ENCODE measurements around the gene USO1.
"Not testable (repeated sequence)": the region's sequence is repeated elsewhere in the genome, so short reads cannot be mapped to it uniquely, and the experiment has no call there.

USO1 gene

DNA sequence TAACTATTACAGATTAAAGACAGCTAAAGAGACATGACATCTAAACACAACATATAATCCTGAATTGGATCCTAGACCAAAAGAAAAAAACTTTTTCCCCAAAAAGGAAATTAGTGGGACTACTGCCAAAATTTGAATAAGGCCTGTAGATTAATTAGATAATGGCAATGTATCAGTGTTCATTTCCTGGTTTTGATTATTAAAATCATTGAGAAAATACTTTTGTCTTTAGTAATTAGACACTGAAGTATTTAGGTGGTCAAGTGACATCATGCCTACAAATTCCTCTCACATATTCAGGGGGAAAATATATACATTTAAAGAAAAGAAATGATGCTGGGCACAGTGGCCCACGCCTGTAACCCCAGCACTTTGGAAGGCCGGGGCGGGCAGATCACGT, 10.4 kb upstream of the USO1 start:
- DNase-seq = no peak

DNA sequence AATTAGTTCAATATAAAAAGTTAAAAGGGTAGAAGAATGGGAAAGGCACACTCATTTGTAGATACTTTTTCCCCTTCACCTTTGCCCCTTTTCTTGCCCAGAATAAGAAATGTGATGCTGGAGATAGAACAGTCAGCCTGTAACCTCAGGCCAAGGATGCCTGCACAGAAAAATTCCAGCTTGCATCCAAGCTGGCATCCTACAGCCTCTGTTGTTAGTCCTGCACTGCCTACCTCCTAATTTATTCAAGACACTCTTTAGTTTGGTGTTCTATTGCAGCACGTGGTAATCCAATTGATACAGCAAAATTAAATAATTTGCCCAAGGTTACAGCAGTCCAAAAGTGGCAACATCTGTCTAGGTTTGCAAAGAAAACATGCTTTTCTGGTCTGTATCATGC, 9.7 kb upstream of the USO1 start:
- no peak for DNase-seq

DNA sequence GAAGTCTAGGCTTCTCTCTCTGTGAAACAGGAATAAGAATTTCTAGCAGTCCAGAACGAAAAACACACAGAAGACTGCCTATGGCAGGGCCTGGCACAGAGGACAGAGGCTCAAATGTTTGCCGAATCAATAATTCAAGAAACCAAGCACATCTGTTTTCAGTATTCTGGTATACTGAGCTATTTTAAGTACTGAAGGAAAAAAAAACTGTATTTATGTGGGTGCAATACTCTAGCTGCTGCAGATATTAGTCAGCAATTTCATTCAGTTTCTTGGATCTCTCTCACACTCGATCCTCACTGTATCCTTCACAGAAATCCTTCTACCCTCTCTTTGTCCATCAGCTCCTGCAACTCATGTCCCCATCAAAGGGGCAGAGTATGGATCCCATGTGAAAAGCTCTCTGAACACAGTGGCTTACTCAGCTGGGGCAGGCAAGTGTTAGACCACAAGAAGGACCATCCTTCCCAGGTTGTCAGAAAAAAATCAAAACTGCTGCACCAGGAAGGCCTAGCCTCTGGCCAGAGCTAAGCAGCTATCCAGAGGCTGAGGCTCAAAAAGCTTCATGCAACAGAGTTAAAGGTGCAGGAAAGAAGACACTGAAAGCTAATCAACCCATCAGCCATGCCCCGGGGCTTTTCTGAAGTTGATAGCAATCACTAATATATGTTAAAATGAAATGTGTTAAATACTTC, 9.1 kb upstream of the USO1 start:
- DNase-seq = no peak

DNA sequence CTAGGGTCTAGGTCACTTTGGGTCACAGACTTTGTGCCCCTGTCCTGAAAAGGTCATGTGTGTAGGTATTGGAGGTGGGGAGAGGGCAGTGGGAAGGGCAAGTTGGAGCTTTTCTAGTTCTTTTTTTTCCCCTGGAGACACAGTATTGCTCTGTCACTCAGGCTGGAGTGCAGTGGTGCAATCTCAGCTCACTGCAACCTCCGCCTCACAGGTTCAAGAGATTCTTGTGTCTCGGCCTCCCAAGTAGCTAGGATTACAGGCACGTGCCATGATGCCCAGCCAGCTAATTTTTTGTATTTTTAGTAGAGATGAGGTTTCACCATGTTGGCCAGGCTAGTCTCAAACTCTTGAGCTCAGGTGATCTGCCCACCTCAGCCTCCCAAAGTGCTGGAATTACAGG, 8.3 kb upstream of the USO1 start:
- not testable (repeated sequence) for DNase-seq

DNA sequence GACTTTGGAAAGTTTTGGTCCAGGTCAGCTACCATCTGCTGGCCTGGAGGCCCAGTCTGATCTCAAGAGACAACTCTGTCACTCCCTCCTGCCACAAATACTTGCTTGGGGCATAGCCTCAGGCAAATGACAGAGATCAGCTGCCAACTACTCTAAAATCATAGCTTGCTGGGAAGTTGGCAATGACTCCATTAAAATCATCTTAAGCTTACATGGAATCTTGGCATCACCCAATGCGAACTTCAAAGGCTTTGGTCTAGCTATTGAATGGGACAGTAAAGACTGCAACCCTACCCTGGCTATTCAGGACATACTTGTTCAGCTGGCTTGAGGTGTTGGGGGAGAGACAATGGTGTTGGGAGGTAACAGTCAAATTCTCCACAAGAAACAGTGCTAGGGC, 7.0 kb upstream of the USO1 start:
- DNase-seq = no peak

DNA sequence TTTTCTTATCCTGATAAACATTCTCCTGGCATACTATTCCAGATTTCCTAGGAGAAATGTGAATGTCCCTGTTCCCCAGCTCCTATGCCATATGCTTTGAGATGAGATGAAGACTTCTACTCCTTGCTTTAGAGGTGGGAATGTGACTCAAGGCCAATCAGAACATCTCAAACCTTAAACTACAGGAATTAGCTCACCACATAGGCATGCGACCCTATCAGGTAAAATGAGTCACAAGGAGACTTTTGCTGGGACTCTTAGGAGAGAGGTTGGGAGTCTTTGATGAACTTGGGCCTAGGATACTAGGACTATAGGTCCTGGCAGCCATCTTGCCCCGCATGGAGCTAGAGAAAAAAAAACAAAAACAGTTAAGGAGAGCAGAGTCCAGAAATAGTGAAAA, 5.8 kb upstream of the USO1 start:
- DNase-seq = no peak

DNA sequence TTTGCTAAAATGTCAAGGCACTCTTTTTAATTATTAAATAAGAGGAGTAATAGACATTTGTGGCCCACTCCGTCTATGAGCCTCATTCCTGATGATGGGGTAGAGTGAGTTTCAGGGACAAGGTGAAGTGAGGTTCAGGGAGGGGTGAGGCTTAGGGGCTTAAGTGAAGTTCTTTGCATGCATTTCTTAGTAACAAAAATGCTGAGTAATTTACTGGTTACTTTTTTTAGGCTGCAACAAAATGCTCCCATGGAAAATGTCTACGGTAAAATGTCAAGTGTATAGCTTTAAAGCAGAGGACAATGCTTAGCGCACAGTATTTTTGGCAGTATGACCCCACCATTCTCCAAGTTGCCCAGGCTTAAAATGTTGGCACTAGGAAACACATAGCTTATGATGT, 2.0 kb upstream of the USO1 start:
- DNase-seq = no peak

DNA sequence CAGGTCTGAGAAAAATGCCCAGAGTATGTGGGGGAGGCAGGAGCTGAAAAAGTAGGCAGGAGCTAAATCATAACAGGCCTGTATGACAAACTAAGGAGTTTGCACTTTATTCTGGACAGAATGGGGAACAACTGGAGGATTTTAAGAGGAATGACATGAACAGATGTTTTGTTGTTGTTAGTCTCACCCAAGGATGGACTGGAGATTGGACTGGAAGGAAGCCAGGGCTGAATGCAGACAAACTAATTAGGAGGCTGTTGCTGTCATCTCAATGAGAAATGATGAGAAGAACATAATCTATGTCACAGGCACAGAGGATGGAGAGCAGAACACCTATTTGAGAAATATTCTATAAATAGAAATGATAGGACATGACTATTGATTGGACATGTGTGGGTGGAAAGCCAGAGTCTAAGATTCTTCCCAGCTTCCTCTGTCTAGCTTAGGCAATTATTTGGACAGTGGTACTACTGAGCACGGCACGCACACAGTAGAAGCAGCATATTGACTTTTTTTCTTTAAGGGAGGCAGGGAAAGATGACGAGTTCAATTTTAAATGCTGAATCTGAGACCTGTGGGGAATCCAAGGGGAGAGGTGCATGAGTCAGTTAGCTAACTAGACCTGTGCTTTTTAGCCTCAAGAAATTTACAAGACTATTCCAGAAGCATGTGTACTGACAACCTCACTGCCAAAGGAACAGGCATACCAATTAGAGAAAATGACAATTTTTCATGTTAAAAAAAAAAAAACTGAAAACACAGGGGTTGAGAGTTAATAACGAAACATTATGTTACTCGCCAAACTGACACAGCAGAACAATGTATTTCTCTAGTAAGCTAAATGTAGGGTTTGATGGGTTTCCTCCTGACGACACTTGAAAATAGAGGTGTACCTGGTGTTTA, 963 bp upstream of the USO1 start:
- DNase-seq = no peak

DNA sequence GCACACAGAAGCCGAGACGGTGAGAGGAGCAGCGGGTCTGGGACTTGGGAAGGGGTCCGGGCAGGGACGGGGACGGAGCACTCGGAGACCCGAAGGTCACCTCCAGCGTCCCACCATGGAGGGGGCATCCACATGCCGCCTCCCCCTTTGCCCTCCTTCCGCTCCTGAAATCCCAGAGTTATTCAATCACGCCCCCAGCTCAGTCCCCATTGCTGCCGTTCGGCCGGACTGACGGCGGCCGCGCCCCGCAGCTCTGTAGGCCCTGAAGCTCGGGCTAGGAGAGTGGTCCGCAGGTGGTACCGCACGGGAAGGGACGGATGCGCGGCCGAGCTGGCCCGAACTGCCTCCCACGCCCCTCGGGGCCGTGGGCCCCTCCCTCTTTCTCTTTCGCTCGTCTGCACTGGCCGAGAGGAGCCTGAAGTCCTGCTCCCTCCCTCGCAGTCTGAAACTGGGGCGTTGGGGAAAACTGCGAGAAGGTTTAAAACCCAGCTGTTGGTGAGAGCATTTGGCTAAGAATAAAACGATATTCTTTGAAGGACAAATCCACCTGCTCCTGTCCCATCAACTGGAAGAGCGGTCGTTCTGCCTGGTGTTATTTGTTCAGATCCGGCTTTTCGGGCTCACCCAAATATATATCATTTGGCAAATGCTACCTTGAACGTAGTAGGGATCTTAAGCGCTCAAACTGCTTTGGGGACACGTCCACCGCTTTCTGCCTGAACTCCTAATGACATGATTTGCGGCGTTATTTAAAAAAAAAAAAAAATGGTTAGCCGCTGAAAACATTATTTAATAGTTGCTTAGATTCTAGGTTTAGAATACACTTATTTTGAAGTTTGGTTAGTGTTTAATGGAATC, 719 bp downstream of the USO1 start:
- DNase-seq = peak; percentile 49 to 52

DNA sequence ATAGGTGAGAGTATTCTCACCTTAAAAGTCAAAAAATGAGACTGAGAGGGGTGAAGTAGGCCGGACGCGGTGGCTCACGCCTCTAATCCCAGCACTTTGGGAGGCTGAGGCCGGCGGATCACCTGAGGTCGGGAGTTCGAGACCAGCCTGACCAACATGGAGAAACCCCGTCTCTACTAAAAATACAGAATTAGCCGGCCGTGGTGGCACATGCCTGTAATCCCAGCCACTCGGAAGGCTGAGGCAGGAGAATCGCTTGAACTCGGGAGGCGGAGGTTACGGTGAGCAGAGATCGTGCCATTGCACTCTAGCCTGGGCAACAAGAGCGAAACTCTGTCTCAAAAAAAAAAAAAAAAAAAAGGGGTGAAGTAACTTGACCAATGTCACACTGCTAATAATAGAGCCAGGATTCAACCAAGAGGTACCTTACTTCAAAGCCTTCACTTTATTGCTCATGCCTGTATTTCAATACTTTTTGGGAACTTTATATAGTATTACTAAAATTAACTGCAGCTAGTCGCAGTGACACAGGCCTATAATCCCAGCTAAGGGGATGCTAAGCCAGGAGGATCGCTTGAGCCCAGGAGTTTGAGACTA, 1.7 kb downstream of the USO1 start:
- not testable (repeated sequence) for DNase-seq

DNA sequence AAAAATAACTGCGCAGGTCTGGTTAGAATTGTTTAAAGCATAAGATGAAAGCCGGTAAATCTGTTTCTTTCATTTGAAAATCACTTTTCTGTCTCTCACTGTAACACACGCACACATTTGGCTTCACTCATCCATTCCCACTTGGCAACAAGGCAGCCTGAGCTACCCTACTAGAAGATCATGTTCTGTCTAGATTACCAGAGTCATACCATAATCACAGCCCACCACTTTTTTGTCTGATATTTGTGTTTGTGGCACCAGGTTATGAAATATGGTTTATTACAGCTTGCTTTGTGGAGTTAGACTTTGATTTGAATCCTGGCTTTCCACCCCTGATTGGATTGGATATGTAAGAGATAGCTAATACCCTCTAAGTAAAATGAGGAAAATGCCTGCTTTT, 2.2 kb downstream of the USO1 start:
- DNase-seq = no peak

DNA sequence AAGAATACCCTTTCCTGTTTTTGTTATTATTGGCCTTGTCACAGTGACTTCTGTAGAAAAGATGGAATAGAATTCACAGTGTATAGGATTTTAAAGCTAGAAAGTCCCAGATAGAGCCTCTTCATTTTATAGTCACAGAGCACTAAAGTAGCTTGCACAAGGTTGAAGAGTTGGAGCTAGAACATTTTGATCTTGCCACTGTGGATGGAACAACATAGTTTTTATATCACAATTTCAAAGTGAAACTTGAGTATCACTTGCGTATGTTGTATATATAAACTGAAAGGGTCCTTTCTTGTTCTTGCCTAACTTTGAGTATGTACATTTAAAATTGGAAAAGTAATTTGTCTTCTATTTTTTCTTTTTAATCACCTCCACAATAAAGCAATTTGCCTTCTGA, 2.7 kb downstream of the USO1 start:
- DNase-seq = no peak

DNA sequence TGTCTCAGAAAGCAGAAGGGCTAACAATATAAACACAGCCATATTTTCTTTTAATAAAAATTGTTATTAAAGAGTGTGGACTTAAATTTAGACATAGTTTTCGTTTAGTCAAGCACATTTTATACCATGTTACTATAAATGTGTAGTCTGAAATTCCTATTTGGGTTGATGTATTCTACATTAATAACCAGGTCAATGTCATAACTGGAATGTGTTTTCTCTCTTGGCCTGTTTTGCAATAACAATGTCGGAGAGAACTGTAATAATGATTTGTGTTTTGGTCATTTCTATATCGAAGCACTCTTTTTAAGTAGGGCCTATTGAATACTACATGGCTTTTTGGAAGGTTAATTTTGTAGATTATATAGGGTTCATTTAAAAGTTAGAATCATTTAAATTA, 5.5 kb downstream of the USO1 start:
- DNase-seq = no peak

DNA sequence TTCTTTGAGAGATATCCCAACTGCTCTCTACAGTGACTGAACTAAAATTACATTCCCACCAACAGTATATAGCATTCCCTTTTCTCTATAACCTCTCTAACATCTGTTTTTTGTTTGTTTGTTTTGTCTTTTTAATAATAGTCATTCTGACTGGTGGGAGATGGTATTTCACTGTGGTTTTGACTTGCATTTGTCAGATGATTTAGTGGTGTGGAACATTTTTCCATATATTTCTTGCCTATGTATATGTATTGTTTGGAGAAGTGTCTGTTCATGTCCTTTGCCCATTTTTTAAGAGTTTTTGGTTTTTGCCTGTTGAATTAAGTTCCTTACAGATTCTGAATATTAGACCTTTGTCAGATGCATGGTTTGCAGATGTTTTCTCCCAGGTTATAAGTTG, 9.0 kb downstream of the USO1 start:
- DNase-seq = no peak

DNA sequence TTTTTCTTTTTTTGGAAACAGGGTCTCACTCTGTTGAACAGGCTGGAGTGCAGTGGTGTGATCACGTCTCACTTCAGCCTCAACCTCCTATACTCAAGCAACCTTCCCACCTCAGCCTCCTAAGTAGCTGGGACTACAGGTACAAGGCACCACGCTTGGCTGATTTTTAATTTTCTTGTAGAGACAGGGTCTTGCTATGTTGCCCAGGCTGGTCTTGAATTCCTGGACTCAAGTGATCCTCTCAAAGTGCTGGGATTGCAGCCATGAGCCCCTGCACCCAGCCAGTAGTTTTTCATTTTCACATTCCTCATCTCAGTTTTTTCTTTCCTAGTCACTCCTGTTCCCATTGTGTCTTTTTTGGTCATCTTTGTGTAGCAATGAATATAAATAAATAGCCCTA, 11.1 kb downstream of the USO1 start:
- DNase-seq = no peak

DNA sequence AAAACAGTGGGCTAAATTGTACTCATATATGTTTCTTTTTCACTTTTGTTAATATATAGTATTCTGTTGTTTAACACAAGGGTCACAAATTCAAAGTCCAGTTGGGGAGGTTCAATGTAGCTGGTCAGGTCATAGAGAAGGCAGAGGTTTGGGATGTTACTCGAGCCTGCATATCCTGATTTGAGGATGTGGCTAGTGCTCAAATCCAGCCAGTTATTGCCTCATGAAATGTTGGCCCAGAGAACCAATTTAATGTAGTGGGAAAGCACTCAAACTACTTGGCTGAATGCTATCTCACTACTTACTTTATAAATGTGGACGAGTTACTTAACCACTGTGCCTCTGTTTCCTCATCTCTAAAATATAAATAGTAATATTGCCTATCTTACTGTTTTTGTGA, 12.5 kb downstream of the USO1 start:
- DNase-seq = no peak

DNA sequence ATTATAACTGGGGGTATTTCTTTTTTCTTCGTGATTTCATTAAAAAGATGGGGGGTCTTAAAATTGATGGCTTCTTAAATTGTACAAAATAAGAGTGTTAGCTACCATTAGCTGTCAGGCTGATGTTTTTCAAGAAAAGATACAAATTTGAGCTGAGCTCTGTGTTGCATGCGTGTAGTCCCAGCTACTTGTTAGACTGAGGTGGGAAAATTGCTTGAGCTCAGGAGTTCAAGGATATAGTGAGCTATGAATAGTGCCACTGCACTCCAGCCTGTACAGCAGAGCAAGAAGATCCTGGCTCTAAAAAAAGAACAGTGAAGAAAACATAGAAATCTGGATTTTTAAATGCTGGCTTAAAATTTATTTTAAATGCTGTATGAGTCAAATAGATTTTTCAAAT, 13.0 kb downstream of the USO1 start:
- DNase-seq = no peak

DNA sequence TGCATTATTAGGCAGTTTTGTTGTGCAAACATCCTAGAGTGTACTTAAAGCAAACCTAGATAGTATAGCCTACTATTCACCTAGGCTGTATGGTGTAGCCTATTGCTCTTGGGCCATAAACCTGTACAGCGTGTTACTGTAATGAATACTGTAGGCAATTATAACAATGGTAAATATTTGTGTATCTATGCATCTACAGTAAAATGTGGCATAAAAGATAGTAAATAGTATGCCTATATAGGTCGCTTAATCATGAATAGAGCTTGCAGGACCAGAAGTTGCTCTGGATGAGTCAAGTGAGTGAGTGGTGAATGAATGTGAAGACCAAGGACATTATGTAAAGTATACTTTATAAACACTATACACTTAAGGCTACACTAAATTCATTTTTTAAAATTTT, 16.6 kb downstream of the USO1 start:
- DNase-seq = no peak

DNA sequence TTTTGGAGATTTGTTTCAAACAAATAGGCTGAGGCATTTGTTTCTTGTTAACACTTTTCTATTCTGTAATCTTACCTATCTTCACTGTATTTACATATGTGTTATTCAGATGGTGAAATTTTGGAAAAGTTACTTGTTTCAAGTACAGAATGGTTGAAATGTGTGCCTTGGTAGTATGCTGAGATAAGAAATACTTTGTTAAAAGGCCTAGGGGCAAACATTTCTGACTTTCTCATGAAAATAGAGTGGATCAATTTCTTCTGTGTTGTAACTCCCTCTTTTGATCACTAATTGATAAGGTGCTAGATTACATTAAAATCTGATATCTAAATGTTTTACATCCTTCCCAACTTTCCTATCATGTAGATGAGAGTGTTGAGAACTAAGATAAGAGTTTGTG, 18.1 kb downstream of the USO1 start:
- no peak for DNase-seq

DNA sequence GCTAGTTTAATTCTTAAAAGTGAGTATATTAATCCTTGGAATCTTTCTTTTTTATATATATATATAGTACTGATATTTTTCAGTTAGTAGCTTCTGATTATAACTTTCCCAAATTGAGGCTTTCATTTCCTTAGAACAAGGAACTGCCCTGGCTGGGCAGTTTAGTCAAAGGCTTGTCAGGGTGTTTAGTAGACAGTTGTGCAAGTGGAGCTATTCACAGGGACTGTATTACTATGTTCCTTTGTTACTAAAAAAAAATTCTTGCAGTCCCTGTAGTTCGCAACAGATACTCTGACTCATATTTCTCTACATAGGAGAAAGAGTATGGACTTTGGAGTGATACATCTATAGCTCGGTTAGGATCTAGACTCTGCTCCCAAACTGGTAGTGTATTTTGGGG, 20.8 kb downstream of the USO1 start:
- peak; percentile 79 to 81 for DNase-seq

DNA sequence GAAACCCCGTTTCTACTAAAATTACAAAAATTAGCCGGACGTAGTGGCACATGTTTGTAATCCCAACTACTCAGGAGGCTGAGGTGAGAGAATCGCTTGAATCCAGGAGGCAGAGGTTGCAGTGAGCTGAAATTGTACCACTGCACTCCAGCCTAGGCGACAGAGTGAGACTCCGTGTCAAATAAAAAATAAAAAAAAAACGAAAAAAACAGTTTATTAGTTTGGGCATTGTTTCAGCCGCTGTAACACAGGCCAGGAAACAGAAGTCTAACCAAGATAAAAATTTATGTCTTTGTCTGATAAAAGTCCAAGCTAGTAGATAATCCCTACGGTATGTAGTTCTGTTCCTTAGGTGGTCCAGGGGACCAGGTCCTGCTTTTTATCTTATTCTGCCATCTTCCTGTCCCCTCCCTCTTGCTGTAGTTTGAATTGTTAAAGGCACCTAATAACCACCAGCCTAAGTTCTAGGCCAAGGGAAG, 21.4 kb downstream of the USO1 start:
- DNase-seq = peak in 1 of 2 experiments; percentile 25

DNA sequence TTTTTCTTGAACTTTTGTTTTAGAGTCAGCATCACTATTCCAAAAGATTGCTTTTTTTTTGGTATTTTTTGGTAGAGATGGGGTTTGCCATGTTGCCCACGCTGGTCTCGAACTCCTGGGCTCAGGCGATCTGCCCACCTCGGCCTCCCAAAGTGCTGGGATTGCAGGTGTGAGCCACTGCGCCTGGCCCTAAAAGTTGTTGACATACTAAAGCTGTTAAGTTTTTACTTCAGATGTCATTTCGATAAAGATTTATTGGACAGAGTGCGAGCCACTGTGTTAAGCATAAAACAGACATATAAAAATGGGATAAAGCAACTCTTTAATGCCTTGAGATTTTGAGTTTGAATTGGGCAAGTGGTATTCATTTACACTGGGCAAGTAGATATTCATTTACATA, 28.3 kb downstream of the USO1 start:
- DNase-seq = no peak

DNA sequence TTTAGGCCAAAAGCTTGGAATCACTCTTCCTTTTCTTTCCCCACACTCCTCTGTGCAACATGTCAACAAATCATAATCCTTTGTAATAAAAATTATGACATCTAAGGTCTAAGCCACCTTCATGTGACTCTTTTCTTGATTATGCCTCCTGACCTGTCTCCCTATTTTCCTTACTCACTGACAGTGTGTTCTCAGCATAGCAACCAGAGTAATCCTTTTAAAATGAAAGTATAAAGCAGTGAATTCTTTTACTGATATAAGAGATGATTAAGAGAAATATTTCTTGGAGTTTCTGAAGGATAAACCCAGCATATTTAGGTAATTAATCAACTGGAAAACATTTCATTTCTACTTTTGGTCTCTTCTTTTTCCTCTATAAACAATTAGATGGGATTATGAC, 44.7 kb downstream of the USO1 start:
- DNase-seq = no peak

All from Kasumi-1 (cell line).